Vagina (tissue), 2 donors: ENCODE data around the gene PLEKHJ1. TPM values are rescaled to one million over a fixed set of nuclear protein-coding genes. Genes with fewer than 3 reads are reported as not detected.

ENCODE experiments used
- DNase-seq, 2 donors: peaks; one replicate each; pipeline ENCODE4 v3.0.0-alpha.2; 2017; ENCODE audit errors: extremely low spot score in 2 of 2
- H3K27ac ChIP-seq: fragments of 200-600 bp; sonication (generic); one replicate; pipeline ENCODE4 v1.5.1; 2019
- H3K27me3 ChIP-seq: fragments of 200-600 bp; sonication (generic); one replicate; pipeline ENCODE4 v1.5.1; 2019
- H3K36me3 ChIP-seq, 2 donors: fragments of 200-600 bp; sonication (generic); one replicate each; pipeline ENCODE4 v1.5.1; 2017 to 2019
- H3K4me1 ChIP-seq: fragments of 200-600 bp; sonication (generic); one replicate; pipeline ENCODE4 v1.5.1; 2019
- H3K4me3 ChIP-seq, 2 donors: fragments of 200-600 bp; sonication (generic); 1 replicate in 1 of 2; 2 replicates in 1 of 2; pipeline ENCODE4 v1.5.1; 2016 to 2019
- H3K9me3 ChIP-seq: fragments of 200-600 bp; sonication (generic); one replicate; pipeline ENCODE4 v1.5.1; 2019
- CTCF ChIP-seq, 3 experiments: fragments of 450-650 bp in 2 of 3; fragments of 200-600 bp in 1 of 3; sonication (generic) in 1 of 3; IDR thresholded peaks; one replicate each; pipeline ENCODE4 v1.5.1; 2017 to 2019; ENCODE audit warnings: antibody characterized with exemption in 3 of 3, mild to moderate bottlenecking in 2 of 3, moderate library complexity in 2 of 3
- POLR2A ChIP-seq, 2 donors: fragments of 450-650 bp; IDR thresholded peaks; one replicate each; pipeline ENCODE4 v1.6.1; 2017; ENCODE audit warnings: antibody characterized with exemption in 2 of 2, mild to moderate bottlenecking in 2 of 2, moderate library complexity in 2 of 2
- POLR2AphosphoS5 ChIP-seq, 2 donors: sonication (generic); formaldehyde crosslinking; IDR thresholded peaks; one replicate each; pipeline ENCODE4 v1.9.0; 2017; ENCODE audit warnings: antibody characterized with exemption in 2 of 2, mild to moderate bottlenecking in 2 of 2, low read depth in 1 of 2; ENCODE audit not compliant: insufficient read depth in 1 of 2
- intact Hi-C: fragments of 100-400 bp; cut with DNase I; formaldehyde crosslinking; loops from one replicate; pipeline ENCODE4 v1.15.1; 2023
- total RNA-seq: library from RNA; depleted of rRNA; stranded (reverse); fragments of >200 nt; gene quantifications from one replicate; pipeline ENCODE4 v1.2.3, GENCODE V29; 2016

Gene PLEKHJ1
- total RNA-seq, 1 donor from 2014 or later: 30.7 TPM

- Histone ChIP-seq H3K9me3 (no peaks in the 10 kb centered on the region), H3K27me3 (no peaks in the 10 kb centered on the region), H3K27ac (no peak overlapping the region), H3K4me3 (no peak overlapping the region), H3K4me1 (peaks cover 37% of the 10 kb centered on the region), H3K36me3 (peaks cover 7 to 54% of the 10 kb centered on the region in 2 donors)
- no peak for DNase-seq
- intact Hi-C loops: no loop called here
- TF ChIP-seq POLR2AphosphoS5 (IDR thresholded peaks at IDR 0.05; ENCODE audit: insufficient read depth in 1 of 2, low read depth in 1 of 2) (no peak), CTCF (IDR thresholded peaks at IDR 0.05) (no peak), POLR2A (IDR thresholded peaks at IDR 0.05) (no peak)
These were observed 9.1 kb upstream of the PLEKHJ1 start for GRCh38 chr19:2245273-2245672.

GRCh38 chr19:2244486-2244885, 8.4 kb upstream of the PLEKHJ1 start:
- Histone ChIP-seq H3K27me3 (no peaks in the 10 kb centered on the region), H3K27ac (no peak overlapping the region), H3K4me3 (no peak overlapping the region), H3K9me3 (no peaks in the 10 kb centered on the region), H3K4me1 (peaks cover 43% of the 10 kb centered on the region), H3K36me3 (peaks cover 7 to 54% of the 10 kb centered on the region in 2 donors)
- intact Hi-C loops: no loop called here
- TF ChIP-seq POLR2A (IDR thresholded peaks at IDR 0.05): no peak
- no peak for TF ChIP-seq POLR2AphosphoS5 (IDR thresholded peaks at IDR 0.05; ENCODE audit: insufficient read depth in 1 of 2, low read depth in 1 of 2)
- no peak for TF ChIP-seq CTCF (IDR thresholded peaks at IDR 0.05)
- no peak for DNase-seq

GRCh38 chr19:2244125-2244411, 7.9 kb upstream of the PLEKHJ1 start:
- peaks cover 47% of the 10 kb centered on the region for H3K4me1 ChIP-seq
- H3K9me3 ChIP-seq: no peaks in the 10 kb centered on the region
- no peak for TF ChIP-seq CTCF (IDR thresholded peaks at IDR 0.05)
- no peak for TF ChIP-seq POLR2AphosphoS5 (IDR thresholded peaks at IDR 0.05; ENCODE audit: insufficient read depth in 1 of 2, low read depth in 1 of 2)
- no peak for TF ChIP-seq POLR2A (IDR thresholded peaks at IDR 0.05)
- H3K27me3 ChIP-seq: no peaks in the 10 kb centered on the region
- no peak for DNase-seq
- no peak overlapping the region for H3K4me3 ChIP-seq
- intact Hi-C loops: no loop called here
- H3K36me3 ChIP-seq: peaks cover 7 to 54% of the 10 kb centered on the region in 2 donors
- no peak overlapping the region for H3K27ac ChIP-seq

GRCh38 chr19:2243274-2244124, 7.4 kb upstream of the PLEKHJ1 start:
- intact Hi-C loops: no loop called here
- H3K4me3 ChIP-seq: no peak overlapping the region
- TF ChIP-seq POLR2A (IDR thresholded peaks at IDR 0.05) (no peak), POLR2AphosphoS5 (IDR thresholded peaks at IDR 0.05; ENCODE audit: insufficient read depth in 1 of 2, low read depth in 1 of 2) (no peak), CTCF (IDR thresholded peaks at IDR 0.05) (no peak)
- peaks cover 7 to 53% of the 10 kb centered on the region in 2 donors for H3K36me3 ChIP-seq
- no peaks in the 10 kb centered on the region for H3K9me3 ChIP-seq
- H3K4me1 ChIP-seq: peaks cover 53% of the 10 kb centered on the region
- H3K27me3 ChIP-seq: no peaks in the 10 kb centered on the region
- H3K27ac ChIP-seq: no peak overlapping the region
- no peak for DNase-seq

GRCh38 chr19:2242816-2243215, 6.7 kb upstream of the PLEKHJ1 start:
- intact Hi-C loops: no loop called here
- Histone ChIP-seq H3K27ac (no peak overlapping the region), H3K9me3 (no peaks in the 10 kb centered on the region), H3K4me1 (peaks cover 60% of the 10 kb centered on the region), H3K36me3 (peaks cover 7 to 46% of the 10 kb centered on the region in 2 donors), H3K27me3 (no peaks in the 10 kb centered on the region), H3K4me3 (no peak overlapping the region)
- TF ChIP-seq CTCF (IDR thresholded peaks at IDR 0.05) (no peak), POLR2A (IDR thresholded peaks at IDR 0.05) (no peak), POLR2AphosphoS5 (IDR thresholded peaks at IDR 0.05; ENCODE audit: insufficient read depth in 1 of 2, low read depth in 1 of 2) (no peak)
- DNase-seq: no peak
